Smooth muscle cell (in vitro differentiated cells): Measurements from ENCODE around the gene PAM. TPM values are rescaled to one million over a fixed set of nuclear protein-coding genes. Genes with fewer than 3 reads are reported as not detected.
A peak's percentile ranks its signal among the peaks of the same experiment; 100 is the strongest.

Experiments
- DNase-seq: peaks from one replicate; lab custom pipeline; 2025; ENCODE audit not compliant: unreplicated experiment; lab: John Stamatoyannopoulos, UW
- H2AFZ ChIP-seq: fragments of 200-600 bp; sonication (generic); 2 replicates; pipeline ENCODE4 v1.6.0; 2016; ENCODE audit warnings: antibody characterized with exemption, low read depth, mild to moderate bottlenecking
- H3F3A ChIP-seq: fragments of 200-600 bp; sonication (generic); 2 replicates; pipeline ENCODE4 v1.6.0; 2017; ENCODE audit warnings: antibody characterized with exemption, low read depth
- H3K27ac ChIP-seq: fragments of 200-600 bp; sonication (generic); 2 replicates; pipeline ENCODE4 v1.5.1; 2016; ENCODE audit warnings: low read depth, mild to moderate bottlenecking
- H3K27me3 ChIP-seq: fragments of 200-600 bp; sonication (generic); 2 replicates; pipeline ENCODE4 v1.6.1; 2016; ENCODE audit warnings: low read depth, mild to moderate bottlenecking
- H3K36me3 ChIP-seq: fragments of 200-600 bp; sonication (generic); 2 replicates; pipeline ENCODE4 v1.5.1; 2016; ENCODE audit warnings: low read depth
- H3K4me1 ChIP-seq: fragments of 200-600 bp; sonication (generic); 2 replicates; pipeline ENCODE4 v1.5.1; 2016; ENCODE audit warnings: low read depth
- H3K4me2 ChIP-seq: fragments of 200-600 bp; sonication (generic); 2 replicates; pipeline ENCODE4 v1.6.0; 2016; ENCODE audit warnings: mild to moderate bottlenecking
- H3K4me3 ChIP-seq: fragments of 200-600 bp; sonication (generic); 2 replicates; pipeline ENCODE4 v1.5.1; 2016; ENCODE audit warnings: mild to moderate bottlenecking
- H3K79me2 ChIP-seq: fragments of 200-600 bp; sonication (generic); 2 replicates; pipeline ENCODE4 v1.6.0; 2016; ENCODE audit warnings: low read depth, mild to moderate bottlenecking
- H3K9ac ChIP-seq: fragments of 200-600 bp; sonication (generic); 2 replicates; pipeline ENCODE4 v1.6.0; 2016; ENCODE audit warnings: low read depth
- H3K9me3 ChIP-seq: fragments of 200-600 bp; sonication (generic); replicated peaks from 2 replicates; pipeline ENCODE4 v1.5.1; 2016; ENCODE audit warnings: low read depth
- H4K20me1 ChIP-seq: fragments of 200-600 bp; sonication (generic); 2 replicates; pipeline ENCODE4 v1.6.0; 2016; ENCODE audit warnings: low read depth
- WGBS: methylation state at CpG from one replicate; pipeline ENCODE4 v1.1.7; 2016; ENCODE audit warnings: low lambda C conversion rate; 5-methylcytosine and 5-hydroxymethylcytosine counted together
- polyA plus RNA-seq: library from polyadenylated mRNA; unstranded; fragments of >200 nt; fragmentation: Nextera tagmentation; extraction: Ambion mirVana; gene quantifications from 2 replicates; pipeline ENCODE4 v1.2.1, GENCODE V29; 2016
- total RNA-seq: library from RNA; depleted of rRNA; stranded (reverse); fragments of >200 nt; gene quantifications from 2 replicates; pipeline ENCODE4 v1.2.3, GENCODE V29; 2014
- TF ChIP-seq, protein P1 (sequence below): fragments of 200-600 bp; sonication (generic); IDR thresholded peaks from 2 replicates; pipeline ENCODE4 v1.5.1; 2017; ENCODE audit warnings: borderline replicate concordance, mild to moderate bottlenecking, antibody characterized with exemption; ENCODE audit not compliant: insufficient read depth, poor library complexity, severe bottlenecking

PAM gene
- total and polyA plus RNA-seq, 2 experiments from 2014 or later = 117 to 155 TPM

DNA sequence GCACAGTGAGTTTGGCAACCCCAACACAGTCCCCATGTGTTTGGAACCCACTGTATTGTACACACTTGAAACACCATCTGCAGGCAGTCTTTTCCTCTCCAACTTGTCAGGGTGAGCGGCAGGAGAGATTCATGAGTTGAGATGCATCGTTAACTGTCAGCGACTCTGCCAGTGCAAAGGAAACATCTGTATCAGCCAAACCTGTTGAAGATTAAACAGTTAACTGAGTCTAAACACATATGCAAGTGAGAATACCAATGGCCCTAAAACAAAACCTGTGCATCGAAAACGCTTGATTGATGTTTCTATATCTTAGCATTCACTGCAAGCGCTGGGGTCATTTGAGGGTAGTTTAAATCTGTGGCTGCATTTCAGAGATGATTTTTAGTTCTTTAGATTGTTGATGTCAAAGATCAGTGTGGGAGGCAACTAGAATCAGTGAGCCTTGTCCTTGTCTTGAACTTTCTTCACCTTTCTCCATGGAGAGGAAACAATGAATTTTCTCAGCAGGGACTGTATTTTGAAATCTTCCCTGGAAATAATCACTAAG is 41.3 kb upstream of the PAM start:
- DNase-seq = no peak
- 88% methylated on average over 6 of the region's 6 CpGs for WGBS

DNA sequence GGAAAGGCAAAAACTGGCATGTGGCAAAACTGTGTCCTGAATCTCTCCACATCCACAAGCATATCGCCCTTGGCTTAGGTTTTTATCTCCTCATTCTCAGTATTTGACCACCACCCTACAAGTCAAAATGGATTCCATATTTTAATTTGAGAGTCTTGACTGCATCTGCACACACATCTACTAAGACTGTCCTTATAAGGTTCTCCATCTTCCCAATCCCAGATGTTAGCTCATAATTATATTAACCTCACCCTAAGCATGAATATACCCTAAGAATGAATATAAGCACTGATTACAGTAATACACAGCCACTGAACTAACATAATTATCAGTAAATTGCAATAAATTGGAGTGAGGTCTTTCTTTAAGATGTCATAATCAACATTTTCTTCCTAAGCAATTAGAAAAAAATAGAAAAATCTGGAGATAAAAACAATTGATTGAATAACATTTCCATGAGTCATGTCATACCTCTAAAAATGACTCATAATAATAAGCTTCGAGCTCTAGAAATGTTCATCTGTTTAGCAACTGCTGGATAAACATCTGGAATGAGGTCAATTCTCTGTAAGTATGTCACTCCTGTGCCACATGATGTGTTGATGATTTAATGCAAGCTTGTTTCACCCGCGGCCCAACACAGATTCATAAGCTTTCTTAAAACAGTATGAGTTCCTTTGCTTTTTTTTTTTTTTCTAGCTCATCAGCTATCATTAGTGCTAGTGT is 39.9 kb upstream of the PAM start:
- Histone ChIP-seq H3K4me1 (no peaks in the 10 kb centered on the region), H3K9me3 (no peaks in the 10 kb centered on the region), H3K79me2 (no peaks in the 10 kb centered on the region), H4K20me1 (no peaks in the 10 kb centered on the region), H3K4me2 (no peak overlapping the region), H3K27ac (no peak overlapping the region), H3K36me3 (no peaks in the 10 kb centered on the region), H3K4me3 (no peak overlapping the region), H3K27me3 (no peaks in the 10 kb centered on the region), H2AFZ (no peak overlapping the region), H3K9ac (no peak overlapping the region), H3F3A (no peaks in the 10 kb centered on the region)
- no peak for DNase-seq
- TF ChIP-seq, protein P1, sequence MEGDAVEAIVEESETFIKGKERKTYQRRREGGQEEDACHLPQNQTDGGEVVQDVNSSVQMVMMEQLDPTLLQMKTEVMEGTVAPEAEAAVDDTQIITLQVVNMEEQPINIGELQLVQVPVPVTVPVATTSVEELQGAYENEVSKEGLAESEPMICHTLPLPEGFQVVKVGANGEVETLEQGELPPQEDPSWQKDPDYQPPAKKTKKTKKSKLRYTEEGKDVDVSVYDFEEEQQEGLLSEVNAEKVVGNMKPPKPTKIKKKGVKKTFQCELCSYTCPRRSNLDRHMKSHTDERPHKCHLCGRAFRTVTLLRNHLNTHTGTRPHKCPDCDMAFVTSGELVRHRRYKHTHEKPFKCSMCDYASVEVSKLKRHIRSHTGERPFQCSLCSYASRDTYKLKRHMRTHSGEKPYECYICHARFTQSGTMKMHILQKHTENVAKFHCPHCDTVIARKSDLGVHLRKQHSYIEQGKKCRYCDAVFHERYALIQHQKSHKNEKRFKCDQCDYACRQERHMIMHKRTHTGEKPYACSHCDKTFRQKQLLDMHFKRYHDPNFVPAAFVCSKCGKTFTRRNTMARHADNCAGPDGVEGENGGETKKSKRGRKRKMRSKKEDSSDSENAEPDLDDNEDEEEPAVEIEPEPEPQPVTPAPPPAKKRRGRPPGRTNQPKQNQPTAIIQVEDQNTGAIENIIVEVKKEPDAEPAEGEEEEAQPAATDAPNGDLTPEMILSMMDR = no peak
- 81% methylated on average over 4 of the region's 4 CpGs for WGBS

More for the DNA sequence above, 41.3 kb upstream of the PAM start:
- Histone ChIP-seq H3K9ac (no peak overlapping the region), H2AFZ (no peak overlapping the region), H3K4me1 (no peaks in the 10 kb centered on the region), H3K4me2 (no peak overlapping the region), H3K79me2 (no peaks in the 10 kb centered on the region), H4K20me1 (no peaks in the 10 kb centered on the region), H3F3A (no peaks in the 10 kb centered on the region), H3K36me3 (no peaks in the 10 kb centered on the region), H3K27ac (no peak overlapping the region), H3K27me3 (no peaks in the 10 kb centered on the region), H3K9me3 (no peaks in the 10 kb centered on the region), H3K4me3 (no peak overlapping the region)
- TF ChIP-seq, protein P1 = no peak

DNA sequence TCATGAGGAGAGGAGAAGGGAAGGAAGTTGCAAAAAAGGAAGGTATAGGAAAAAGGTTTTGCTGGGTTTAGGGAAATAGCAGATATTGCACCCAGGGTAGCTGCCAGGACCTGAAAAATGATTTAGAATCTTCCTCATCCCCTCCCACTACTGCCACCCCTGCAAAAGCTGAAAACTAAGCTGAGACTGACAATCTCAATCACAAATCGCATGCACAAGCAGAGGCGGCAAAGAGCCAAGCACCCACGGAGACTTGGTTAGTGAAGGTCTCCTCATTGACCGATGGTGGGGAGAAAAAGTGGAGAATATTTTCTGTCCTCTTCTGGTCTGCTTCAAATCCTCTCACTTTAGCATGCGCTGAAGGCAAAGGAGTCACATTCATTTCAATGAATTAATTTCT is 39.1 kb upstream of the PAM start:
- Histone ChIP-seq H3K9me3 (no peaks in the 10 kb centered on the region), H2AFZ (no peak overlapping the region), H3K27ac (no peak overlapping the region), H3K27me3 (no peaks in the 10 kb centered on the region), H4K20me1 (no peaks in the 10 kb centered on the region), H3F3A (no peaks in the 10 kb centered on the region), H3K9ac (no peak overlapping the region), H3K79me2 (no peaks in the 10 kb centered on the region), H3K4me2 (no peak overlapping the region), H3K4me3 (no peak overlapping the region), H3K4me1 (no peaks in the 10 kb centered on the region), H3K36me3 (no peaks in the 10 kb centered on the region)
- TF ChIP-seq, protein P1 = no peak
- WGBS = 96% methylated on average over 5 of the region's 5 CpGs
- DNase-seq = no peak

DNA sequence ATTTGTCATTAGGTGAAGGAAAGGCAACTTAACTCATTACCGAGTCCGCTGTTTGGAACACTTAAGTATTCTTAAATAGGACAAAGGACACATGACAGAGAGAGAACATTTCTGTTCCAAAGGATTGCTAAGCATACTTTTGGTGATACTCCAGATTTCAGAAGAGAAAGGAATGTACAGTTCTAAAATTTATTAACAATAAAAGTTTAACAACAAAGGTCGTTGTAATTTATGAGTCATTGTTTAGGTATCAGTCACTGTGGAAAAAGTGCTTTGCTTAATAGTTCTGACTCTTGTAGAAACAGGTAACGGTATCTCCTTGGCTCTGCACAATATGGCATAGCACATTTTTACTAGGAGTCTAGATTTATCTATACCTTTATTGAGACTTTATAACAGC is 36.3 kb upstream of the PAM start:
- Histone ChIP-seq H4K20me1 (no peaks in the 10 kb centered on the region), H3K4me3 (no peak overlapping the region), H3K36me3 (no peaks in the 10 kb centered on the region), H3K27me3 (no peaks in the 10 kb centered on the region), H3K79me2 (no peaks in the 10 kb centered on the region), H2AFZ (no peak overlapping the region), H3F3A (no peaks in the 10 kb centered on the region), H3K9ac (no peak overlapping the region), H3K4me1 (no peaks in the 10 kb centered on the region), H3K4me2 (no peak overlapping the region), H3K9me3 (no peaks in the 10 kb centered on the region), H3K27ac (peak overlapping the region; percentile 29)
- no peak for DNase-seq
- 72% methylated on average over 4 of the region's 4 CpGs for WGBS
- TF ChIP-seq, protein P1 = no peak
